GM20000 (cell line): ENCODE measurements around the gene CTDSPL2.
"Not testable (repeated sequence)": the region's sequence is repeated elsewhere in the genome, so short reads cannot be mapped to it uniquely, and the experiment has no call there.

Experiments
- DNase-seq: peaks from one replicate; pipeline ENCODE4 v3.0.0; 2012; ENCODE audit warnings: low spot score
- CTCF ChIP-seq: IDR thresholded peaks from 2 replicates; pipeline ENCODE4 v1.5.1; 2012; ENCODE audit warnings: mild to moderate bottlenecking, control low read depth; ENCODE audit errors: extremely low read depth, missing control alignments

The CTDSPL2 gene

GRCh38 chr15:44542596-44542995, 115.2 kb downstream of the CTDSPL2 start:
- TF ChIP-seq CTCF, result no peak
- DNase-seq, result no peak

GRCh38 chr15:44544745-44545144, 117.3 kb downstream of the CTDSPL2 start:
- DNase-seq, result not testable (repeated sequence)

- no peak for TF ChIP-seq CTCF
- peak; percentile 39 for DNase-seq
Observed at GRCh38 chr15:44545913-44546802, 118.7 kb downstream of the CTDSPL2 start.

GRCh38 chr15:44549152-44549551, 121.7 kb downstream of the CTDSPL2 start:
- DNase-seq, result not testable (repeated sequence)

- no peak for DNase-seq
- no peak for TF ChIP-seq CTCF
Observed at GRCh38 chr15:44550256-44550655, 122.8 kb downstream of the CTDSPL2 start.

- no peak for TF ChIP-seq CTCF
- DNase-seq, result no peak
Observed at GRCh38 chr15:44550734-44551133, 123.3 kb downstream of the CTDSPL2 start.

GRCh38 chr15:44554934-44555723, 127.7 kb downstream of the CTDSPL2 start:
- TF ChIP-seq CTCF, result no peak
- no peak for DNase-seq

GRCh38 chr15:44560926-44561325, 133.5 kb downstream of the CTDSPL2 start:
- DNase-seq, result not testable (repeated sequence)
